EH (cell line): Measurements from ENCODE around the gene CTTN.

Source experiments
- DNase-seq: peaks from one replicate; pipeline ENCODE4 v3.0.0-alpha.2; 2015; ENCODE audit warnings: low read depth

CTTN gene

DNA sequence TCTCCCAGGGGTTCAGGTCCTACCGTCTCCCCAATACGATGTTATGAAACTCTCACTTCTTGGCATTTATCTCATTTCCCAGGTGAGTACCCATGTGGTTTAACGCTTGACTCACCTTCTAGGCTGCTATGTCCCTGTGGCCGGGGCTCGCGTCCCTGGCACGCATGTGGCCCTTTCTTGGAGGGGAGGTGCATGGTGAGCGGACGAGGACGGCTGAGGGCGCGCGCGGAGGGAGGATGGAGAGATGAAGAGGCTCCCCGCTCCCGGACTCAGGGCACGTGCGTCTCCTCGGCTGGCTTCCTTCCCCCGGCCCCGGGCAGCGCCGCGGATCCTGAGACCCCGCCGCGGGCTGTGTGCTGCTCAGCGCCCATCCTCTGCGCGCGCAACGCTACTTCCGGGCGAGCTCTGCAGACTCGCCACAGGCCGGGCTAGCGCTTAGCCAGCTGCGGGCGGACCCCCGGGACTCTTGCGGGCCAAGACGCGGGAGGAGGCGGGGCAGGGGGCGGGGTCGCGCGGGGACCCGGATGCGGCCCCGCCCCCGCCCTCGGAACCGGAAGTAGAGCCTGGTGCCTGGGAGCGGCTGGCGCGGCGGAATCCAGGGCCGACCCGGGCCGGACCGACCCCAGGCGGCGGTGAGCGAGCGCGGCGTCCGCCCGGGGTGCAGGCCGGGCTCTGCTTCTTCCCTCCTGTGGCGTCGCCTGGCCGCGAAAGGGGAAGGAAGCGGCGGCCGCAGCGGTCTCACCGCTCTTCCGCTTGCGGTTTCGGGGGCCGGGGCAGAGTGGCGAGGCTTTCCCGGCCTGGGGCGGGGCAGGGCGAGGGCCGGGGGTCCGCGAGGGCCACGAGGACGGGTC is at the start of gene CTTN:
Gene CTTN, plus strand, starts transcription at position 547 of the 851 bp plus-strand sequence. CDS start 8,769 bp downstream, outside the sequence.
- DNase-seq = peak; percentile 86

DNA sequence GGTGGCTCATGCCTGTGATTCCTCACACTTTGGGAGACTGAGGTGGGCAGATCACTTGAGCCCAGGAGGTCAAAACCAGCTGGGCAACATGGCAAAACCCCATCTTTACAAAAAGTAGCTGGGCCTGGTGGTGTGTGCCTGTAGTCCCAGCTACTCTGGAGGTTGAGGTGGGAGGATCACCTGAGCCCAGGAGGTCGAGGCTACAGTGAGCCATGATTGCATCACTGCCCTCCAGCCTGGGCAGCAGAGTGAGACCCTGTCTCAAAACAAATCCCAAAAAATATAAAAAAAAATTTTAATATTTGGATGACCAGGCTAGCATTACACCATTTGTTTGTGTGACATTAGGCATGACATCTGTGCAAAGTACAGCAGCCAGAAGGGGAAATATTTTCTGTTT is 49.7 kb upstream of the CTTN start:
- no peak for DNase-seq

DNA sequence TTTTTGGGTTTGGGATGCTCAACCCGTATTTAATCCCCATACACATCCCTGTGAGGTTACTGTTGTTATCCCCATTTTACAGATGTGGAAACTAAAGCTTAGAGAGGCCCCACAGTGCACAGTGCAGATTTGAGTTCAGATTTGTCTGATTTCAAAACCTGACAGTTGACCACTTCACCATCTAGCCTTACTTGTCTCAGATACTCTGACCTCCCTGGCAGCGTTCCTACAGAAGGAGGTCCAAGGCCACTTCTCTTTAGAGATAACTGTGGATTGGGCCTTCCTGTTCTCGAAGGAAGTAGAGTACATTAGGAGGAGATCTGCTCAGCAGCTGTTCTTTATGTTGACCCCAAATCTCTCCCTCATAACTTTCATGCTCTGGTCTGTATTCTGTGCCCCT is 46.7 kb upstream of the CTTN start:
- DNase-seq = no peak

DNA sequence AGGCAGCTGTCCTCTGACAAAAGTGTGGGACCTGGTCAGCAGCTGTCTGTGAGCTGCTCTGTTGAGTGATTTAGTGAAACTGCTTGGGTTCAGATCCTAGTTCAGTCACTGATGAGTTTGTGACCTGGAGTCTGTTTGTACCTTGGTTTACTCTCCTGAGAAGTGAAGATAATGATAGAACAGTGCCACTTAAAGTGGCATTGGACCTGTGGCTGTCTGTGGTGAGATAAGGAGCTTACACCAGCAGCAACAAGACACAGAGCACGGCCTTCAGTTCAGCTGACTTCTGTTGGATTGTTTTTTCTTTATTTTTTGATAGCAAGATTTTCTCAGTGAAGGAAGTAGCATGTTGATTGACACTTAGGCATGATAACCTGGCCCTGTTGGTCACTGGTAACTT is 46.2 kb upstream of the CTTN start:
- no peak for DNase-seq

DNA sequence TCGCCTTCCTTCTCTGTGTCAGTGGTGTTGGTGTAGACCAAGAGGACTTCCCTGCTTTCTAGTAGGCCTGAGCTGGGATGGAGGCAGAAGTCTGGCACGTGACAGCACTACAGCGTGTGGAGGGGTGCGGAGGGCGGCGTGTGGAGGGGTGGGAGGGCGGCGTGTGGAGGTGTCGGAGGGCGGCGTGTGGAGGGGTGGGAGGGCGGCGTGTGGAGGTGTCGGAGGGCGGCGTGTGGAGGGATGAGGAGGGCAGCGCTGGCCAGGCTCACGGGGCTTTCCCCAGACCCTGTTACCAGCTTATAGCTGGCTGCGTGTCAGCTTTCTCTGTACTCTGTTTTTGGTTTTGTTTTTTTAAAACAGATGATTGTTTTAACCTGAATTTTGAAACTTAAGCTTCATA is 45.7 kb upstream of the CTTN start:
- DNase-seq = no peak

DNA sequence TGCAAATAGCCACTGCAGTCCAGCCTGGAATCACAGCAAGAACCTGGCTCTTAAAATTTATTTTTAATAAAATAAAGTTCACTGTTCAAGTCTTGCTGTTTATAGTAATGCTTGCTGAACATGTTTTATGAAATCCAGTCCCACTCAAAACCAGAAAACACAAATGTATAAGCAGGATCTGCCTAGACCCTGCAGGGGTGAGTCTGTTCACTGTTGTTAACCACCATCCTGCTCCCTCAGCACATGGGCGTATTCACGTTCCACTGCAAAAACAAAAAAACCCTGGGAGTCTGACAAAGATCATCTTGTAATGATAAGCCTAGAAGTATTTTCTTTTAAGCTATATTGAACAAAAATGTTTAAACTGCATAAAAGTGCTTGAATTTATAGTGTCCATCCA is 45.0 kb upstream of the CTTN start:
- no peak for DNase-seq

DNA sequence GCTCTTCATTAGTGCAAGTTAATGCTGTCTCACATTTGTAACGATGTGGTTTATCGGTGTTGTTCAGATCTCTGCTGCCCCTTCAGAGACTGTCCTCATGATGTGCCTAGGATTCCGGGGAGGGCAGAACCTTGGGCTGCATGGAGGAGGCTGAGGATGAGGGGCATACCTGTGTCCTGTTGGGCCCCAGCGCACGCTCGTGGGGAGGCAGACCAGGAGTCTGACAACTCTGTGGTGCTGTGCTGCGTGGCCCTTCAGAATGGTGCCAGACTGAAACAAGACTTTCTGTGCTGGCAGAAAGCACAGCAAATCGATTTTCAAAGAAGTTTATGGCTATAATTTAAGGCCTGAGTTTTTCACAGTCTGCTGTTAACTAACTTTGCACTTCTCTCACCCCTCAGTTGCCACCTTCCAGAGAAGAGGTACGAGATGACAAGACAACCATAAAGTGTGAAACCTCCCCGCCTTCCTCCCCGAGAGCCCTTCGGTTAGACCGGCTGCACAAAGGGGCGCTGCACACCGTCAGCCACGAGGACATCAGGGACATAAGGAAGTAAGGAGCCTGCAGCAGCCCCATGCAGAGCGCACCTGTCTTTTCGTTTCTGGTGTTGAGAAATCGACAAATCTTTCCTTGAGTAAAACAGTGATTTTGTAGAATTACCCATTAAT is 44.3 kb upstream of the CTTN start:
- no peak for DNase-seq

DNA sequence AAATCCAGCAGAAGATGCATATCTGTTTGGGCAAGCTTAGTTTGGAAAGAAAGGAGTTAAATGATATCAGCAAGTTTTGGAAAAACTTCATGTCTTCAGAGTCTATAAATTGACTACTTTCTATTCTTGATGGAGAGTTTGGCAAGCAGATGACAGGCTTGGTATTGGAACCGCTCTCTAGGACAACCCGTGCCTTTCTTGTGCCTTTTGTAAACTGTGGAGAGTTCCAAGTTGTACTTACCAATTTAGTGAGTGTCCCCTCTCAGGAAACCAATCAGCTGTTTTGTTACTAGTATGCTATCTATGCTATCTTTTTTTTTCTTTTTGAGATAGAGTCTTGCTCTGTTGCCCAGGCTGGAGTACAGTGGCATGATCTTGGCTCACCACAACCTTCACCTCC is 43.7 kb upstream of the CTTN start:
- DNase-seq = no peak

DNA sequence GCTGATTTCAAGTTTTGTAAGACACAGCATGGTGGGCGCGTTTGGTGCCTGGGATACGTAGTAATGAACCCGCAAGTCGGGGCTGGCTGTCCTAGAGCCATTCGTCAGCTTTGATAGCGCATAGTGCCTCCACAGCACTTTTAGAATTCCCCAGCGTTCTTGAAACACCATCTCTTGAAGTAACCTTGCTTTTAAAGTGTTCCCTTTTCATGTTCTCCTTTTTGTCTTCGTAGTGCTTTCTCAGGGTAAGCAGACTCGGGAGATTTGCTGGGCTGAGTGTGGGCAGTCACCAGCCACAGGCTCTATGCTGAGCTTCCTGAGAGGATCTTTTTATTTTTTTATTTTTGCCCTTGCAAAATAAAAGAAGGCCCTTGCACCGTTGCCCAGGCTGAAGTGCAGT is 39.6 kb upstream of the CTTN start:
- DNase-seq = no peak

DNA sequence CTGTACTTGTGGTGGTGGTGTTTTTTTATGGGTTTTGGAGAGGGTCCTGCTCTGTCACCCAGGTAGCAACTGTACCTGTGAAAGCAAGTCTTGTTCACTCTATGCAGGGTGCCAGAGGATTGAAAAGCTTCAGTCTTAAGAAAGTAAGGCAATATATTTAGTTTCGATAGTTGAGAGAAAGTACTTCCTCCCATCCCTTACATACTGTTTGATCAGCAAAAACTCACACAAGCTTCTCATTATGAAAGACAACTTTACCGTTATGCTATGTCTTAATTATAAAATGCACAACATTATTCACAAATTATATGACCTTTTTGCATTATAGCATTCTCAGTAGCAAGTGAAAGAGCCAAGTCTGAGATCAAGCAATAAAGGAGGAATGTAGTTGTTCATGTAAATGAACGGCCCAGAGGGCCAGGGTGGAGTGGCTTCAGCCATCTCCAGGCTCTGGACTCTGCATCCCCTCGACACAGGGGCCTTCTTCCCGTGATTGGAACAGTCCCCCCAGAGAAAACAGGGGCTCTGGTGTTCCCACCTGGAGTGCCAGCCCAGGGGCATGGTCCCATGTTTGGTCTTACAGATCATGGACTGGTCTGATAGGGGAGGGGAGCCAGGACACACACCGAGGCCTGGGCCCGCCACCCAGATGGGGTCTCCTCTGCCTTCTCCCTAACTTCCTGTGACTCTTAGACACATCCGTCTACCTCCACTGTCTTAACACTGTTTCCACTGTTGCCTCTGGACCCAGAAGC is 38.7 kb upstream of the CTTN start:
- no peak for DNase-seq

DNA sequence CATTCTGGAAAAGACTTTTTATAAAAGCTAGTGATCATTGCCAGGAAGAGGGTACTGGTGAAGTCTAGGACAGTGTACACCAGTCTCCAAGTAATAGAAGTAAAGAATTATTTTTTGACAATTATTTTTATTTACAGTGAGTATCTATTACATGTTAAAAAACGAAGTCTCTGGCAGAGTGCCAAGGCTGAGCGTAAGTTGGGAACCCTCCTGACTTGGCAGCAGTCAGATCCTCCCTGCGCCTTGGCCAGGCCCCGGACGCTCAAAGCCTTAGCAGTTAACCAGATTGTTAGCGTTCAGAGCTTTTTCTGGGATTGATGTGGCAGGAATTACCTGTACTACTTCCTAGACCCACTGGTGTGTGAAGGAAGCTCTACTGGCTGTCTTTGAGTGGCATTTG is 38.1 kb upstream of the CTTN start:
- no peak for DNase-seq

DNA sequence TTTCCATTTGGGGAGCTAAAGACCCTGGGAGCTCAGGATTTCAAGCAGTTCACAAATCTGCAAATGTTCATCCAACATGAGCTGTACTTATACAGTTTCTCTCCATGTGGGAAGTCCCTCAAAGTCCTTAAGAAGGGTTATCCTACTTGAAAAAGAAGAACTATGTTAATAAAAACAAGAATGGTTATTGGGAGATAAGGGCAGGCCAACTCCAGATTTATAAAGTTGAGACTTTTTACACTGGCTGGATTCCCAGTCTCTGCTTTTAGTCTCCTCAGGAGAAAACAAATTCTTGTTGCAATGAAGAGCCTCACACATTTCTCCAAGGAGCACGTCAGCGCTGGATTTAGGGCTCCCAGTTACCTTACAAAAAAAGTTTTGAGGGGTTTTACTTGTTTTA is 34.2 kb upstream of the CTTN start:
- no peak for DNase-seq

DNA sequence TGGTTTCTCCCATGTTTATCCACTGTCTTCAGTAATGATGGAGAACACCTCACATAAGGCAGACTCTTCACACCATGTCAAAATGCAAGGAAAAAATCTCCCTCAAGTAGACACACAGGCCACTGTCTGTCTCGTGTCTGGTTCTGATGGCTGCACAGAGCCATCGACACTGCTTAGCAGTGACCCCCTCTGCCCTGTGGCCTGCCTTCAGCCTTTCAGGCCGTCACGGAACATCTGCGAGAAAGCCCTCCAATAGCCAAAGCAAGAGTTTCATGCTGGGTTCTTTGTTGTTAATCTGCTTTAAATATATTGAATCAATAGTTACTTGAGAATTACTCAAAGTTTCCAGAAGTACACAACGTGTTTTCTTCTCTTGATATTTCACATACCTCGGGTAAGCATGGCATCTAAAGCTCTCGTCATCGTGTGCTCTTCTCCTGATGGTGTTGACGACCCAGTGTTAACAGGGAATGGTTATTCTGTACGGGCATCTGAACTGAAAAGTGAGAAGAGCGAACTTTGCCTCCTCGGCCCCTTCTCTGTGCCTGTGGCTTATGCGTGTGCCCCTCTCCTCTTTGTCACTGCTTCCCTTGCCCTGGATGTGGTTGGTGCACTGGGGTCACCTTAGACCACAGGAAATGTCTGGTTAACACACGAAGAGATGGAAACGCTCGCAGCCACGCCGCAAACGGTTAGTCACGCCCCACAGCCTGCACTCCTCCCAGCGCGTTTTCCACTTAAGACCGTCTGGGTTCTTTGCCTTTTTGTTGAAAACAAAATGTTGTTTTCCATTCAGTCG is 33.4 kb upstream of the CTTN start:
- no peak for DNase-seq

DNA sequence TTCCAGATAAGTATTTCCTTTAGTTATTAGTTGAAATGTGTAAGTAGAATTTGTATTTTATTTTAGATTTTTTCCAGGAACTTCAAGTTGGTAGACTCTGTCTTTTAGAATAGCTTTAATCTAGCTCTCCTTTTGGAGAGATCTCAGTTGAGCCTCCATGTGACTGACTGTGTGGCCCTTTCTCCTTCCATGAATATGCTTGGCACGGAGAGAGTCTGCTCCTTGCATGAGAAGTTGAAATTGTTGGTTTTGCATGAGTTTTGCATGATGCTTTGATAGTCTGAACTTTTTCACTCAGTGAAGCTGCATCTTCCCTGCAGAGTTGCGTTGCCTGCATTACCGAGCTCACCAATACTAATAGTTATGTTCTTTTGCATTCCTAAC is 32.8 kb upstream of the CTTN start:
- no peak for DNase-seq

DNA sequence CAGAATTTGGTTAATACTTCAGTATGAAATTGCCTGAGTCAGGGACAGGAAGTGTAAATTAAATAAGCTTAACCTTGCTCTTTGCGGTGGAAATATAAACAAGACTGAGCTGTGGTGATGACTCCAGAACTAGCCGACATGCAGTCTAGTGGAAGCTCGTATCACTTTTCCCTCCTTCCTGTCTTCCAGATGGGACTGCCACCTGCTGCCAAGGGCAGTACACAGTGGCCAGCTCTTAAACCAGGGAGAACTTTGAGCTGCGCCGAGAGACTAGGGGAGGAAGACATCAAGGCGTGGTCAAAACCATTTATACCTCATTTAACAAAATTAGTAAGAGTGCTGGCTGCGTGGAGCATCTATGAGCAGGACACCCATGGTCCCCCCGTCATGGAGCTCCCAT is 31.3 kb upstream of the CTTN start:
- peak; percentile 20 for DNase-seq

DNA sequence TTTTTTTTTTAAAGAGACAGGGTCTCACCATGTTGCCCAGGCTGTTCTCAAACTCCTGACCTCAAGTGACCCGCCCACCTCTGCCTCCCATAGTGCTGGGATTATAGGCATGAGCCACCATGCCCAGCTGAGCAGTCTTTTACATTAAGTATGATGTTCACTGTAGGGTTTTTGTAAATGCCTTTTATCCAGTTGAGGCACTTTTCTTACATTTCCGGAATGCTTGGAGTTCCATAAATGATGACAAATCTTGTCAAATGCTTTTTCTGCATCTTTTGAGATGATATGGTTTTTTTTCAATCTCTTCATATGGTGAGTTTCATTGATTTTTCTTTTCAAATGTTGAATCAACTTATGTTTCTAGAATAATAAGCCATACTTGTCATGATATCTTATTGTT is 29.4 kb upstream of the CTTN start:
- peak; percentile 25 for DNase-seq

DNA sequence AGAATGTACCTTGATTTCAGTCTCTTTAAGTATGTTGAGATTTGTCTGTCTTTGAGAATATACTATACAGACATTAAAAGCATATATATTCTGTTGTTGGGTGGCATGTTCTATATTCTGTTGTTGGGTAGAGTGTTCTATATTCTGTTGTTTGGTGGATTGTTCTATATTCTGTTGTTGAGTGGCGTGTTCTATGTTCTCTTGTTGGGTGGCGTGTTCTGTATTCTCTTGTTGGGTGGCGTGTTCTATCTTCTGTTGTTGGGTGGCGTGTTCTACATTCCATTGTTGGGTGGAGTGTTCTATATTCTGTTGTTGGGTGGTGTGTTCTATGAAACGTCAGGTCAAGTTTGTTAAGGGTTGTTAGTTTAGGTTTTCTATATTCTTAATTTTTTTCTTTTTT is 27.1 kb upstream of the CTTN start:
- DNase-seq = no peak

DNA sequence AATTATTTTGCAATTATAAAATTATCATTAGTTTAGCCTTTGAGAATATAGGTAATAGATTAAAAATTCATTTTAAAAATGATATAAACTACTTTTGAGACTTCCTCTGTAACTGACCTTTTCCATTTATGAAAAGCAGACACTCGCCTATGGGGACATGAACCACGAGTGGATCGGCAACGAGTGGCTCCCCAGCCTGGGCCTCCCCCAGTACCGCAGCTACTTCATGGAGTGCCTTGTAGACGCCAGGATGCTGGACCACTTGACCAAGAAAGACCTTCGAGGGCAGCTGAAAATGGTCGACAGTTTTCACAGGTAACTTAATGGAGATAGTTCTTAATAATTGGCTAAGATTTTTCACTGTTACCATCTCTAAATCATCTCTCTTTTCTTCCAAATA is 26.3 kb upstream of the CTTN start:
- DNase-seq = no peak

DNA sequence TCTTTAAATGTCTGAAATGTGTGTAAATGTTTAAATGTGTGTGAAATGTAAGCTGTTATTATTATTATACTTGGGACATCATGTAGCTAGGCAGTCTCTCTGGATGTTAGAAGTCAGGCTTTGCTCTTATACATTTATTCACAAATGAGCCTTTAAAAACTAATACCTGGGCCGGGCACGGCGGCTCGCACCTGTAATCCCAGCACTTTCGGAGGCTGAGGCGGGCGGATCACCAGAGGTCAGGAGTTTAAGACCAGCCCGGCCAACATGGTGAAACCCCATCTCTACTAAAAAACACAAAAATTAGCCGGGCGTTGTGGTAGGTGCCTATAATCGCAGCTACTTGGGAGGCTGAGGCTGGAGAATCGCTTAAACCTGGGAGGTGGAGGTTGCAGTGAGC is 21.7 kb upstream of the CTTN start:
- DNase-seq = no peak

DNA sequence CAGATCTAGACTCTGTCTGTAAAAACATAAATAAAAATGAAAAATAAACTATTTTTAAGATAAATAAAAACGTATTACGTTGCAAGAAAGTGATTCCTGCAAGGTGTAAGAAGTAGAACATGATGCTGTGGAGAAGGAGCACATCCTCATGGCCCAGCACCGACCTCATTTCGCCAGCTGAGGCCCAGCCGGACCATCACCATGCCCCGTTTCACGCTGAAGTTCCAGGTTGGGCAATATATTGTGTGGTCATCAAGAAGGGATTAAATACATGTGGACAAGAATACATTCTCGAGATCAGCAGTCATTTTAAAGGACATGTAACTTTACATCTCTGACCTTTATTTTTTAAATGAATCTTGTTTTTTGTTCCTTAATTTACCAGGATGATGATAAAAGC is 20.7 kb upstream of the CTTN start:
- no peak for DNase-seq

DNA sequence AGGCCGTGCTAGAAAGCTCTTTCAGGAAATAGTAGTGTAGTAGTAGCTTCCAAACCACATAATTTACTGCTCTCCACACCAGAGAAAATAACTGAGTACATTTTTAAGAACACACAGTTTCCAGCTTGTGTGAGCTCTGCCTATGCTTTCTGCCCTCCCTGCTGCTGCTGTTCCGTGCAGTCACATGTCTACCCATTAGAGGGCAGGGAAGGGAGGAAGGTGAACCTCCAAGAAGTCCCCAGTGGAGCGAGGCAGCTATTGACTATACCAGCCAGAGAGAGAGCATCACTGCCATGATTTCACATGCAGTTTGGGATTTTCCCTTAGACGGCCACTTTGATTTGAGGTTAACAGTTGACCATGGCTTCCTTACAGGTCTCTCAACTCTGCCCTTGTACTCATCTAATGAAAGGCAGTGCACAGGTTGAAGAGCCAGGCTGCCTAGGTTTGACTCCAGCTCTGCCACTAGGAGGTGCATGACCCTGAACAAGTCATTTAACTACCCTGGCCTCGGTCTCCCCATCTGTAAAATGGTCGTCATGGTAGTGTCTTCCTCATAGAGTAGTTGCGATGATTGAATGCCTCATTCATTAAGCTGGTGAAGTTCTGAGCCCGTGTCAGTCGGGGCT is 19.7 kb upstream of the CTTN start:
- no peak for DNase-seq

DNA sequence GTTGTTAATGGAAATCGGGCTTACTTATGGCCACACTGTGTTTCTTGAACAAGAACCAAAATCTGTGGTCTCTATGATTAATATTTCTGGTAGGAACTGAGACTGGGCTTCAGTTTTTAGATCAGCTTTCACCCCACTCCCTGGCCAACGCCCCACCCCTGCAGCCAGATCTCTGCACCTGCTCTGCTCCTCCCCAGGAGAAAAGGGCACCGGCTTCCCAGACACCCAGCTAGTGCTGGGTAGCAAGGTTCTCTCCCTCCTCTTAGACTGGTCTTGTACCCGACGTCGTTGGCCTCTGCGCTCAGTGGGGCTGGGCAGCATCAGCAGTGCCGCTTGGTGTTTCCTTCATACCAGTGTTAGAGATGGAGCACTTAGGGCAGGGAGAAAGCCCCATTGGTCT is 17.0 kb upstream of the CTTN start:
- no peak for DNase-seq
